Bronchial epithelial cell (primary cell): ENCODE measurements around the gene SLC12A8. TPM values are rescaled to one million over a fixed set of nuclear protein-coding genes. Genes with fewer than 3 reads are reported as not detected.

Source experiments
- DNase-seq: peaks from one replicate; pipeline ENCODE4 v3.0.0-alpha.2; 2010; ENCODE audit warnings: low read depth
- FAIRE-seq: peaks from 2 replicates; lab custom pipeline; 2011; peaks lifted over from hg19 to GRCh38; lab: Jason Lieb, UNC
- H3K27me3 ChIP-seq: 2 replicates; pipeline ENCODE4 v1.5.1; 2011; ENCODE audit warnings: low read length; ENCODE audit not compliant: control insufficient read depth, insufficient read depth
- H3K36me3 ChIP-seq: 2 replicates; pipeline ENCODE4 v1.5.1; 2011; ENCODE audit warnings: low read length; ENCODE audit not compliant: control insufficient read depth, insufficient read depth
- H3K4me3 ChIP-seq: 2 replicates; pipeline ENCODE4 v1.5.1; 2011; ENCODE audit warnings: mild to moderate bottlenecking, low read depth, low read length, control low read depth
- total RNA-seq: library from RNA; depleted of rRNA; stranded (reverse); fragments of >200 nt; gene quantifications from 2 replicates; pipeline ENCODE4 v1.2.1, GENCODE V29; 2014
- TF ChIP-seq, protein P1 (sequence below): IDR thresholded peaks from 2 replicates; pipeline ENCODE4 v1.5.1; 2011; ENCODE audit warnings: mild to moderate bottlenecking, moderate library complexity, low read length, control low read depth, inconsistent platforms; ENCODE audit not compliant: insufficient read depth, severe bottlenecking

The SLC12A8 gene, protein sequence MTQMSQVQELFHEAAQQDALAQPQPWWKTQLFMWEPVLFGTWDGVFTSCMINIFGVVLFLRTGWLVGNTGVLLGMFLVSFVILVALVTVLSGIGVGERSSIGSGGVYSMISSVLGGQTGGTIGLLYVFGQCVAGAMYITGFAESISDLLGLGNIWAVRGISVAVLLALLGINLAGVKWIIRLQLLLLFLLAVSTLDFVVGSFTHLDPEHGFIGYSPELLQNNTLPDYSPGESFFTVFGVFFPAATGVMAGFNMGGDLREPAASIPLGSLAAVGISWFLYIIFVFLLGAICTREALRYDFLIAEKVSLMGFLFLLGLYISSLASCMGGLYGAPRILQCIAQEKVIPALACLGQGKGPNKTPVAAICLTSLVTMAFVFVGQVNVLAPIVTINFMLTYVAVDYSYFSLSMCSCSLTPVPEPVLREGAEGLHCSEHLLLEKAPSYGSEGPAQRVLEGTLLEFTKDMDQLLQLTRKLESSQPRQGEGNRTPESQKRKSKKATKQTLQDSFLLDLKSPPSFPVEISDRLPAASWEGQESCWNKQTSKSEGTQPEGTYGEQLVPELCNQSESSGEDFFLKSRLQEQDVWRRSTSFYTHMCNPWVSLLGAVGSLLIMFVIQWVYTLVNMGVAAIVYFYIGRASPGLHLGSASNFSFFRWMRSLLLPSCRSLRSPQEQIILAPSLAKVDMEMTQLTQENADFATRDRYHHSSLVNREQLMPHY
- total RNA-seq: 10.9 and 19.2 TPM in 2 replicates

DNA sequence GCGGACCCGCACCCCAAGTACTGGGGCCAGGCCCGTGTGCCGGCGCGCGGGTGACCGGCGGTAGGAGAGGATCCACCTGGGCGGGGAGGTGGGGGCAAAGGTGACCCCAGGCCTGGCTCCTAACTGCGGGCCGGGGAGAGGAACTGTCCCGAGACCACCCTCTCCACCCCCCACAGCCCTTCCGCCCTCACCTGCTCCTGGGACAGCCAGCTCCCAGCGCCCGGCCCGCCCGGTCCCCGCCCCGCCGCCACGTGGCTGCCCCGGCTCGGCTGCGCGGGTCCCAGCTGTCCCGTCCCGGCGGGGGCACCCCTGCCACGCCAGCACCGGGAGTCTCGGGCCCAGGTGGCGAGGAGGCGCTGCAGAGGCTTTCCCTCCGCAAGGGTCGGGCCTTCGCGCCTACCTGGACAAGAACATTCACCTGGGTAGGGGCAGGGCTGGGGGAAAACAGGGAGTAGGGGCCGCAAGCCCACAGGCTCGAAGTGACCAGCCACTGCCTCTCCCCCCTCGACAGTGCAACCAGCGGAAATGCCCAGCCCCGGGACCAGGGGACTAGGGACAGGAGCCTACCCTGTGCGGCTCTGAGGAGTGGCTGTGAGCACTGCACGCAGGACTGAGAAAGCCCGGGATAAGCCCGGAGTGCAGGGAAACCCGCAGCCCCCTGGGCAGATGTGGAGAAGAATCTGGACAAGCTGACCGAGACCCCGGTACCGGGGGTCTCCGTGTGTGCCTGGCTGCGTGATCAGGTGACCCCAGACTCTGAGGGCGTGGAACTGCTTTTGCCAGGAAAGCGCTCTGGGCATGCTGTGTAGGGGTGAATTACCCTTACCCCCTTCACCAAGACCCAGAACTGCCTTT, at the start of gene SLC12A8:
Gene SLC12A8 (minus strand): TSS at position 240 of the 855 bp plus-strand sequence. CDS start 1,399 bp downstream, outside the sequence.
- H3K27me3 ChIP-seq: no peaks in the 10 kb centered on the region
- H3K36me3 ChIP-seq: no peaks in the 10 kb centered on the region
- TF ChIP-seq, protein P1, sequence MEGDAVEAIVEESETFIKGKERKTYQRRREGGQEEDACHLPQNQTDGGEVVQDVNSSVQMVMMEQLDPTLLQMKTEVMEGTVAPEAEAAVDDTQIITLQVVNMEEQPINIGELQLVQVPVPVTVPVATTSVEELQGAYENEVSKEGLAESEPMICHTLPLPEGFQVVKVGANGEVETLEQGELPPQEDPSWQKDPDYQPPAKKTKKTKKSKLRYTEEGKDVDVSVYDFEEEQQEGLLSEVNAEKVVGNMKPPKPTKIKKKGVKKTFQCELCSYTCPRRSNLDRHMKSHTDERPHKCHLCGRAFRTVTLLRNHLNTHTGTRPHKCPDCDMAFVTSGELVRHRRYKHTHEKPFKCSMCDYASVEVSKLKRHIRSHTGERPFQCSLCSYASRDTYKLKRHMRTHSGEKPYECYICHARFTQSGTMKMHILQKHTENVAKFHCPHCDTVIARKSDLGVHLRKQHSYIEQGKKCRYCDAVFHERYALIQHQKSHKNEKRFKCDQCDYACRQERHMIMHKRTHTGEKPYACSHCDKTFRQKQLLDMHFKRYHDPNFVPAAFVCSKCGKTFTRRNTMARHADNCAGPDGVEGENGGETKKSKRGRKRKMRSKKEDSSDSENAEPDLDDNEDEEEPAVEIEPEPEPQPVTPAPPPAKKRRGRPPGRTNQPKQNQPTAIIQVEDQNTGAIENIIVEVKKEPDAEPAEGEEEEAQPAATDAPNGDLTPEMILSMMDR: no peak
- FAIRE-seq (no peak), DNase-seq (no peak)
- H3K4me3 ChIP-seq: peak within 1 kb of the TSS; percentile 77

DNA sequence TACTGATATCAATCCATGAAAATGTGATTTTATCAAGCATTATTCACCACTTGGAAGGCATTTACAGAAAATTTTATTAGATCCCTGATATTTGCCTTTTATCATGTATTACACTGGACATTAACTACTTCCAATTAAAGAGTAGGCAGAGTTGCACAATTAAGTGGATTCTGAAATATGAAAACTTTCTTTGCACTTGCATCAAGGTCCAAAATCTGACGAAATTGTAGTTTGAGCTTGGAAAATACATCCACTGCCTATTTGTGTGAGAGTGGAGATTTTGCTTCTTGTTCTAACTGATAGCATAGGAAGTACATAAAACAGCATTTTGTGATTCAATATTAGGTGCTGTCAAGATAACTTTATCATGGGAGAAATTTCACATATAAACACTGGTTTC, 49.6 kb upstream of the SLC12A8 start:
- TF ChIP-seq, protein P1: no peak
- H3K4me3 ChIP-seq: no peak overlapping the region
- no peaks in the 10 kb centered on the region for H3K27me3 ChIP-seq
- DNase-seq (no peak), FAIRE-seq (no peak)
- H3K36me3 ChIP-seq: no peaks in the 10 kb centered on the region

DNA sequence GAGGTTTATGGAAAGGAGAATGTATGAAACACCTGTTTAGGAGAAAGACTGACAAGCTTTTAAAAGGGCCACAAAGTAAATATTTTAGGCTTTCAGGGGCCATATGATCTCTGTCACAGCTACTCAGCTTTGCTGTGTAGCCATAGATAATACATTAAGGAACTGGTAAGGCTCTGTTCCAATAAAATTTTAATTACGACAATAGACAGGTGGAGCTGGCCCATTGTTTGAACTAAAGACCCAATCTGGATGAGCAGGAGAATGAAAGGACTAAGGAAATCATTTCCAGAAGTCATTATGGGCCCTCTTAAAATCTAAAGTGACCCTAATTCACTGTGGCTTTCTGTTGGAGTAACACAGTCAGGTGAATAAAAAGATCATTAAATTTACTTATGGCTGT, 48.5 kb upstream of the SLC12A8 start:
- no peak overlapping the region for H3K4me3 ChIP-seq
- no peaks in the 10 kb centered on the region for H3K27me3 ChIP-seq
- TF ChIP-seq, protein P1: no peak
- no peaks in the 10 kb centered on the region for H3K36me3 ChIP-seq
- DNase-seq (no peak), FAIRE-seq (no peak)

DNA sequence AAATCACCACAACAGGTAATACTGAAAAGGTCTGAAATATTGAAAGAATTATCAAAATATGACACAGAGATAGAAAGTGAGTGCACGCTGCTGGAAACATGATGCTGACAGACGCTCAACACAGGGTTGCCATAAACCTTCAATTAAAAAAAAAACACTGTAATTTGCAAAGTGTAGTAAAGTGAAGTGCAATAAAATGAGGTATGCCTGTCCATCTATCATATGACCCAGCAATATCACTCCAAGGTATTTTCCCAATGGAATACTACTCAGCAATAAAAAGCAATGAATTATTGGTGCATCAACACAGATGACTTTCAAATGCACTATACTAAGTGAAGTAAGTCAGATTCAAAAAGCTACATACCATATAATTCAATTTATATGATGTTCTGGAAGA, 47.6 kb upstream of the SLC12A8 start:
- TF ChIP-seq, protein P1: no peak
- no peak for FAIRE-seq
- H3K36me3 ChIP-seq: no peaks in the 10 kb centered on the region
- H3K4me3 ChIP-seq: no peak overlapping the region
- no peaks in the 10 kb centered on the region for H3K27me3 ChIP-seq
- no peak for DNase-seq

DNA sequence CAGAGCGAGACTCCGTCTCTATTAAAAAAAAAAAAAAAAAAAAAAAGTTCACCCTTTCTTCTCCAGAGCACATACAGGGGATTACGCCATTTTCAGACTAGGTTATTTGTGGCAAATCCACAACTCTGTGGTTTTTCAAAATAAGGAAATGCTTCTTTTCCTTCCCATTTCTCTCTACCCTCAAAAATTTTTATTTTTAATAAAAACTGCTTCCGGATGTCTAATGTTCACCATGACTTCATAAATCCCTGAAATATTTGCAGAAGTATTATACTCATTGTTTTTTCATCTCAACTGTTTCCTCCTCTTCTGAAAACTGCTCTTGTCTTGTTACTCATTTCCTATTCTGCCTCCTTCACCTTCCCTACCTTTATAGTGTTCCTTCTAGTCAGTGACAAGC, 45.0 kb upstream of the SLC12A8 start:
- Histone ChIP-seq H3K36me3 (no peaks in the 10 kb centered on the region), H3K4me3 (no peak overlapping the region), H3K27me3 (no peaks in the 10 kb centered on the region)
- FAIRE-seq (no peak), DNase-seq (no peak)
- TF ChIP-seq, protein P1: no peak
